Erythroblast (primary cell): ENCODE data around the gene DNAJC30.

Experiments
- GATA1 ChIP-seq: IDR thresholded peaks from 2 replicates; pipeline ENCODE4 v1.6.1; 2011; ENCODE audit warnings: low read depth, mild to moderate bottlenecking, control low read depth, low read length, moderate library complexity
- POLR2A ChIP-seq: IDR thresholded peaks from 2 replicates; pipeline ENCODE4 v1.6.1; 2011; ENCODE audit warnings: mild to moderate bottlenecking, low read length

- TF ChIP-seq POLR2A (no peak), GATA1 (no peak)
Observed at GRCh38 chr7:73648593-73649332, 34.5 kb downstream of the DNAJC30 start.
